Cardiac fibroblast (primary cell): ENCODE measurements around the gene LSAMP.

Source experiments
- DNase-seq, 2 donors: peaks; one replicate each; pipeline versions ENCODE4 v3.0.0 to v3.0.0-alpha.2; 2010; ENCODE audit warnings: low read depth in 2 of 2
- H3K4me3 ChIP-seq, 2 donors: replicated peaks in 1 of 2; 1 replicate in 1 of 2; 2 replicates in 1 of 2; pipeline ENCODE4 v1.5.1; 2011; ENCODE audit warnings: low read depth in 2 of 2, low read length in 2 of 2, mild to moderate bottlenecking in 2 of 2, moderate library complexity in 1 of 2
- TF ChIP-seq, protein P1 (sequence below): IDR thresholded peaks from one replicate; pipeline ENCODE4 v1.5.1; 2011; ENCODE audit warnings: low read depth, mild to moderate bottlenecking, low read length, inconsistent platforms

Gene LSAMP

DNA sequence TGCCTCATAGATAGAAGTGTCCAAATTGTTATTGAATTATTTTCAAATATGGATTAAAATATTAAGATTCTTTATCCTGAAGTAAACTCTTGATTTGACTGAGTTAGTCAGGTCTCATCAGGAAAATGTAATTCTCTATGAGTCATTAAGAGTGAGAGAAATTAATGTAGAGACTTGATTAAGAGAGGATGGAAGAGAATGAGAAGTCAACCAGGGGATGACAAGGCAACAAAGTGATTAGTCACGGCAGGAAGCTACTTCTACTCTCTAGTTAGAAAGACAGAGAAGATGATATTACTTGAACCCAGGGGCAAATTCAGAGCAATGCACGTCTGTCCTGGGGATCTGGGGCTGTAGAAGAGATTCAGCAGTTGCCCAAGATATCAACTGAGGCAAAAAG, 202.5 kb downstream of the LSAMP start:
- no peak overlapping the region for H3K4me3 ChIP-seq
- no peak for DNase-seq
- TF ChIP-seq, protein P1, sequence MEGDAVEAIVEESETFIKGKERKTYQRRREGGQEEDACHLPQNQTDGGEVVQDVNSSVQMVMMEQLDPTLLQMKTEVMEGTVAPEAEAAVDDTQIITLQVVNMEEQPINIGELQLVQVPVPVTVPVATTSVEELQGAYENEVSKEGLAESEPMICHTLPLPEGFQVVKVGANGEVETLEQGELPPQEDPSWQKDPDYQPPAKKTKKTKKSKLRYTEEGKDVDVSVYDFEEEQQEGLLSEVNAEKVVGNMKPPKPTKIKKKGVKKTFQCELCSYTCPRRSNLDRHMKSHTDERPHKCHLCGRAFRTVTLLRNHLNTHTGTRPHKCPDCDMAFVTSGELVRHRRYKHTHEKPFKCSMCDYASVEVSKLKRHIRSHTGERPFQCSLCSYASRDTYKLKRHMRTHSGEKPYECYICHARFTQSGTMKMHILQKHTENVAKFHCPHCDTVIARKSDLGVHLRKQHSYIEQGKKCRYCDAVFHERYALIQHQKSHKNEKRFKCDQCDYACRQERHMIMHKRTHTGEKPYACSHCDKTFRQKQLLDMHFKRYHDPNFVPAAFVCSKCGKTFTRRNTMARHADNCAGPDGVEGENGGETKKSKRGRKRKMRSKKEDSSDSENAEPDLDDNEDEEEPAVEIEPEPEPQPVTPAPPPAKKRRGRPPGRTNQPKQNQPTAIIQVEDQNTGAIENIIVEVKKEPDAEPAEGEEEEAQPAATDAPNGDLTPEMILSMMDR, result no peak

DNA sequence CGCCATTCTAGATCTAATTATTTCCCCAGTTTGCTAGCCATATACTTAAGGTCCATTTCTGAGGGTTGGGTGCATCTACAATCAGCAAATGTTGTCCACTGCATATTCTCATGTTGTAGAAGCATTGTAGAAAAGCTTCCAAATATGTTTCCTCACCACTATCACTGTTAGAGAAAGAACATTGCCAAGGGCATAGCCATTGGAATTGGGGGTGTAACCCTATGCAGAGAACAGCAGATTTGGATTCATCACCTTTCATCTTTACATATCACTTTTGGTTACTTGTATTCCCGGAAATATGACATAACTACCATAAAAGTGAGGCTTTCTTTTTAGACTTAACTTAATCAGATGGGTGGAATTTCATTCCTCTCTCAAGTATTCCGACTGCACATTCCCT, 203.6 kb downstream of the LSAMP start:
- H3K4me3 ChIP-seq, result no peak overlapping the region
- TF ChIP-seq, protein P1, result no peak
- DNase-seq, result no peak

DNA sequence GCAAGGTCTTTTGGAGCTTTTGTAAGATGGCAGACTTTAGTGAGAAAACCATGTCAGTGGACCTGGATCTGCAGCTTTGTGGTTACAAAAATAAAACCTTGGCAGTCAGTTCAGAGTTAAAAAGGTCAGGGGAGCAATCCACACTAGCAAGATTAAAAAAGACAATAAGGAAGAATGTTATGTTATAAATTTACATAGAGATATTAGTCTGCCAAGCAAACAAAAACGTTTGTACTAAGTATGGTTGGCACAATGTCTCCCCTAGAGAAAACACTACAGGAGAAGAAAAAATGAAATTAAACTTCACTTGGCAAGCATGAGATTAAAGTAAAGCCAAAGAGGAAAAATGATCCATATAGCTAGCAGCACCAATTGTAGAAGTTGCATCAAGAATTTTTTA, 205.0 kb downstream of the LSAMP start:
- TF ChIP-seq, protein P1, result no peak
- H3K4me3 ChIP-seq, result no peak overlapping the region
- DNase-seq, result no peak

DNA sequence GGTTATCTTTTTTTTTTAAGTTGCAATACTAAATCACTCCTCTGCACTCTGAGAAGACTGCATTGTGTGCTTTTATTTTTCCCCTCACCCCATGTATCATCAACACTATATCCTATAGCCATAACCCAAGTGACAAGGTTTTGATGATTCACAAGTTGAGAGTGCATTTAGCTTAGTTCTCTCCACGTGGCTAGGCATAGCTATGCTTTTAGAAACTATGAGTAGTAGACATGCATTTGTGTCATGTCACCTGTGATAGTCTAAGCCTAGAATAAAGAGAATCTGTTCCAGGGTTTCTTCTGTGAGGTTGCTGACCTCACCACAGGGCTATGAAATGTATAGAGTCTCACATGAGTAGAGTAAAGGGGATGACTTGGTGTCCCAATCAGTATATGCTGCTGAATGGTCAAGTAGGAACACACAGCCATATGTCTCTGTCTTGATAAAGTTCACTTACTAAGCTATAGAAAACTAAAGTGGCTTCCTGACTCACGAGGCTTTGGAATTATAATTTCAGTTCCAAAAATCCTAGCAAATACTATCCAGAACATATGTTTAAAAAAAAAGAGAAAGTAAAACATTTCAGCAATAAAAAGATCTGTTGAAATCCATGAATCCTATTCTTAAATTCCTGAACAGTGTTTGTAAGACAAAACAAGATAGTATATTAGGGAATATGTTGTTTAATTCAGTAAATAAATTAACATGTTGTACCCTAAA, 206.3 kb downstream of the LSAMP start:
- no peak overlapping the region for H3K4me3 ChIP-seq
- TF ChIP-seq, protein P1, result no peak
- no peak for DNase-seq

DNA sequence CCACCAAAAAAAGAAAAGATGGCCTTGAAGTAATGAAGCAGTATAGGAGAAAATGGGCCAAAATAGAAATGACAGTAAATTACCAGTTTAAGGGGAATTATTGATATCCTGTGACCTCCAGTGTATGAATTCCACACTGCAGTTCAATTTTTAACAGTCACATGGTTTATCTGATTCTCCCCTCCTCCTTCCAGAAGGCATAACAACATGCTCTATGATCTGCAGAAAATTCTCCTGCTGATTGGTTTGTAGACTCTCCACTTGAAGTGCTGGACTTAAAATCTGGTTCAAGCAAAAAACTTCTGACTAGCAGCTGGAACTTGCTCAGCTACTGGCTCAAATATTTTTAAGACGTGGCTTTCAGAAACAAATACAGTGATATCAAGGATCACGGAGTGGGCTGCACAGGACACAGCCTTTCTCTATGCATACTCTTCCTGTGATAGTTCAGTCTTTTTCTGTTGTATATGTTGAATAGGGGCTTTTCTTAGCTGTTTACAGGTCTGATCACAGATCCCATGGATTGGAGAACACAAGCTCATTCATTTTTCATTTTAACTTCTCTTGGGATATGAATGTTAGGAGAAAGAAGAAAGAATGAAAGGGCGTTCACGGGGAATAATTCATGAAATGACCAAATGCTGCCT, 211.5 kb downstream of the LSAMP start:
- no peak for DNase-seq
- TF ChIP-seq, protein P1, result no peak
- no peak overlapping the region for H3K4me3 ChIP-seq

DNA sequence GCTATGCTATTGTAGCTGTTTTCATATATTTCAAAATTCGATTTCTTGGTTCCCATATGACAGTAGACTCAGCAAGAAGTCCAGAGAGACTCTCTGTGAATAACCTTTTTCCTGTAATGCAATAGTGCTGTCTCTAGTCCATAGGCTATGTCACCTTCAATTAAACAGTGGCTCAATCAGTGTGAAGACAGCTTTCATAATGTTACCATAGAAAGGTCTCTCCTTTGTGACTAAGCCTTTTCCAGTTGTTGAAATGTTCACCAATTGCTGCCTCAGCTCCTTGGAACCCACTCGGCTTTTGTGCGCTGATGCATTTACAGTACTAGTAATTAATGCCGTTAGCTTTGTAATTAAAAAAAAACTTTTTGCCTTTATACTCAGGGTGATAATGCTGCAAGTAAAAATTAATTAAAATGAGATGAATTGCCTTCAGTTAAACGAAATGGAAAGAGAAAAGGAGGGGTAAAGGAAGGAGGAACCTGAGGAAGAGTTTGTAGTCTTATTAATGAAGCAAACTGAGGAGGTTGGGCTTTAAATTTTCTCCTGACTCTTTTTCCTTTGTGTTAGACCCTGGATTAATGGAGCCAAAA, 214.8 kb downstream of the LSAMP start:
- TF ChIP-seq, protein P1, result no peak
- H3K4me3 ChIP-seq, result no peak overlapping the region
- DNase-seq, result no peak
